ENCODE data around the gene RIPOR2.
A peak's percentile ranks its signal among the peaks of the same experiment; 100 is the strongest.
"Not testable (repeated sequence)": the region's sequence is repeated elsewhere in the genome, so short reads cannot be mapped to it uniquely, and the experiment has no call there.

Gene RIPOR2

GRCh38 chr6:24797596-24798216 is 138.1 kb downstream of the RIPOR2 start:
- DNase-seq = no peak

GRCh38 chr6:24796616-24797290 is 139.0 kb downstream of the RIPOR2 start:
- no peak for DNase-seq

- DNase-seq = no peak
These were observed 140.7 kb downstream of the RIPOR2 start for GRCh38 chr6:24795106-24795505.

DNA sequence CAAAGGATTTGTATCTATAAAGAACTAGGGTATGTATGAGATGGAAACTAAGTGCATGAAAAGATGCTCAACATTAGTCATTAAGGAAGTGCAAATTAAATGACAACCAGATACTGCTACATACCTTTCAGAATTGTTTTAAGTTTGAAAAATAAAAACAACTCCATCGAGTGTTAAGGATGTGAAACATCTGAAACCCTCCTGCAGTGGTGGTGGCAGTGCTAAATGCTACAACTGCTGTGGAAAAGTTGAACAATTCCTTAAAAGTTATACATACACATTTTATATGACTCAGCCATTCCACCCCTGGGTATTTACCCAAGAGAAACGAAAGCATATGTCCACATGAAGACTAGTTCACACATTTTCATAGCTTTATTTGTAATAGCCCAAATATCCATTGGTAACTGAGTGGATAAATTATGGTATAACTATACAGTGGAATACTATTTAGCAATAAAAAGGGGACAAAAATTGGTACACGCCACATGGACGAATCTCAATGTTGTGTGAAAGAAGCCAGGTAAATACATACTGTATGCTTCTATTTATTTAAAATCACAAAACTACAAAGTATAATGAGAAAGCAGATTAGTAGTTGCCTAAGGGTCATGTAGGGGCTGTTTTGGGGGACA is 147.6 kb downstream of the RIPOR2 start:
- DNase-seq = no peak

DNA sequence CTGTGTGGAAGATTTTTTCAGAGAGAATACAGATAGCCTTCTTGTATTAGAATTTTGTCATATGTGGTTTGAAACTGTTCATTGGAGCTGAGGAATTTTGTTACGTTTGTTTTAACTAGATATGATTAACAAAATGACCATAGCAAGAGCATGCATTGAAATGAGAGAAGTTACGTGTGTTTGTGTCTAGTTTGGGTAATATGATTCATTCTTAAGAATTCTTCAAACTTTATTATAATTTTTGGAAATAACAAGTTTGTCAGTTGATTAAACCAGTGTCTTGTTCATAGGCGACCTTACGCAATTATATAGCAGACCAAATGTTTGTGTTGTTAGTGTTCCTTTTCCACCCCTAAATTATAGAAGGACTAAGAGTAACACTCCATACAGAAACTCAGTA is 155.6 kb downstream of the RIPOR2 start:
- no peak for DNase-seq

- no peak for DNase-seq
These were observed 156.2 kb downstream of the RIPOR2 start for GRCh38 chr6:24779416-24780016.

DNA sequence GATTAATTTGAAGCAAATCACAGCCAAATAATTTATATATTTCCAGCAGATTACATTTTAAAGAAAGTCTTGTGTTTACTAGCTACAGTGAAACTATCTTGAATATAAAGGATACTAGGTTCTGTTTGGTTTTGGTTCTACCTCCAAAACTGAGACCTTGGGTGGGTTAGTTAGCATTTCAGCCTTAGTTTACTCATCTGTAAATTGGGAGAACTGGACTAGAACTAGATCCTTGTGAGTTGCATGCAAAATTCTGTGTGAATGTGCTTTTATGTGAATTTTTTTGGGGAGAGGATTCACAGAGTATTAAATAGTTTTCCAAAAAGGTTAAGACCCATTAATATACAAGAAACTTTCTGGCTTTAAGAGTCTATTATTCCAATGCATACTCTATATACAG is 156.9 kb downstream of the RIPOR2 start:
- DNase-seq = no peak

DNA sequence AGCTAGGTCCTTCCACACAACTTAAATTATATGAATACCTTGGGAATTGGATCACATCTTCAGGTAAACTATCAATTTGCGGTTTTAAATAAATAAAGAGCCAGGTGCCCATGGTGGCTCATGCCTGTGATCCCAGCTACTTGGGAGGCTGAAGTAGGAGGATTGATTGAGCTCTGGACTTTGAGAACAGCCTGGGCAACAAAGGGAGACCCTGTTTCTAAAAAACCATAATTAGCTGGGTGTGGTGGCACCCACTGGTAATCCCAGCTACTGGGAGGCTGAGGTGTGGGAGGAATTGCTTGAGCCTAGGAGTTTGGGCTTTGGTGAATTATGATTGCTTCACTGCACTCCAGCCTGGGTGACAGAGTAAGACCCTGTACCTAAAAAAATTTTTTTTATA is 157.6 kb downstream of the RIPOR2 start:
- no peak for DNase-seq

- no peak for DNase-seq
These were observed 158.5 kb downstream of the RIPOR2 start for GRCh38 chr6:24777227-24777626.

GRCh38 chr6:24775520-24776058 is 160.2 kb downstream of the RIPOR2 start:
- no peak for DNase-seq

- DNase-seq = peak; percentile 94
These were observed 160.9 kb downstream of the RIPOR2 start, which contains the start of gene GMNN for GRCh38 chr6:24774696-24775519. GMNN (plus strand) TSS chr6:24774937; CDS start chr6:24777247, 2,310 bp downstream.

GRCh38 chr6:24768361-24768760 is 167.4 kb downstream of the RIPOR2 start:
- DNase-seq = no peak

- DNase-seq = no peak
These were observed 168.9 kb downstream of the RIPOR2 start for GRCh38 chr6:24766680-24767462.

GRCh38 chr6:24765968-24766367 is 169.8 kb downstream of the RIPOR2 start:
- DNase-seq = not testable (repeated sequence)

DNA sequence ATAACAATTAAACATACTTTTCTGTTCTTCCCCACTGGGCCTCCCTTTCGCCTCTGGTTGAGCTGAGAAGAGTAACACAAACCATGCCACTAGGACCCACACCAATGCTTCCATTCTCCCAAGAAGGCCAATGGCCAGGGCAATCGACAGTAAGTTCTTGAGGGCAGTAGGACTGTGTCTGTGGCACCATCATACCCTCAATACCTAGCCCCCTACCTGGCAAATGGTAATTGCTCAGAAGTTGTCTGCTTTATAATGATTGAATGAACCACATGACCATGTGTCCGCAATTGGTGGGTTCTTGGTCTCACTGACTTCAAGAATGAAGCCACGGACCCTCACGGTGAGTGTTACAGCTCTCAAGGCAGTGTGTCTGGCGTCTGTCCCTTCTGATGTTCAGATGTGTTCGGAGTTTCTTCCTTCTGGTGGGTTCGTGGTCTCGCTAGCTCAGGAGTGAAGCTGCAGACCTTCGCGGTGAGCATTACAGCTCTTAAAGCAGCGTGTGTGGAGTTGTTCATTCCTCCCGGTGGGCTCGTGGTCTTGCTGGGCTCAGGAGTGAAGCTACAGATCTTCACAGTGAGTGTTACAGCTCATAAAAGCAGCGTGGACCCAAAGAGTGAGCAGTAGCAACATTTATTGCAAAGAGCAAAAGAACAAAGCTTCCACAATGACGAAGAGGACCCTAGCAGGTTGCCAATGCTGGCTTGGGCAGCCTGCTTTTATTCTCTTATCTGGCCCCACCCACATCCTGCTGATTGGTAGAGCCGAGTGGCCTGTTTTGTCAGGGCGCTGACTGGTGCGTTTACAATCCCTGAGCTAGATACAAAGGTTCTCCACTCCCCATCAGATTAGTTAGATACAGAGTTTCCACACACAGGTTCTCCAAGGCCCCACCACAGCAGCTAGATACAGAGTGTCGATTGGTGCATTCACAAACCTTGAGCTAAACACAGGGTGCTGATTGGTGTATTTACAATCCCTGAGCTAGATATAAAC is 170.6 kb downstream of the RIPOR2 start:
- DNase-seq = not testable (repeated sequence)

GRCh38 chr6:24763578-24763977 is 172.2 kb downstream of the RIPOR2 start:
- no peak for DNase-seq

GRCh38 chr6:24761851-24762250 is 173.9 kb downstream of the RIPOR2 start:
- DNase-seq = no peak

DNA sequence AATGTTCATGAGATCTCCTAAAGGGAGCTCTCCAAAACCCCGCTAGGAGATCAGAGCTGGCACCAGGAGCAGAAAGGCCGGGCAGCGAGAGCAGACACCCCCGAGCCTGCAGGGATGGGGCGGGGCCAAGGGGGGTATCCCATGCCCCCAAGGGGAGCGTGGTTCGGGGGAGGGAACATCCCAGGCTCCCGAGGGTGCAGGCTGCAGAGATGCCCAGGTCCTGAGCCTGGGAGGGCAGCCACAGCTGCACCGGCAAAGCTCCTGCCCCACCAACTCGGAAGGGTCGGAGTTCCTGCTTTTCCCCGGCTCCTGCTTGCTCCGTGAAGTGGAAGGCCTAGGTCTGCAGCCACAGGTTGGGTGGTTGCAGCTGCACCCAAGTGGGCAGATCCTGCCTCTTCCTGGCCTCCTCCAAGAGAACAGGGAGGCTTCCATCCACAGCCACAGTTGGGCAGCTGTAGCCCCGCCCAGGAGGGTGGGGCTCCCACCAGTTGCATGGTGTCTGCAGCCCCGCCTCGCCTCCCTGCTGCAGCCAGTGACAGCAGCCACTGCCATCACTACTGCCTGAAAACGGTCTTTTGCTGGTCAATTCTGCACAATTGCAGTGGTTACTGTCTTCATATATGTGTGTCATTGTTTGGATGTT is 174.4 kb downstream of the RIPOR2 start:
- DNase-seq = no peak

GRCh38 chr6:24760210-24760609 is 175.6 kb downstream of the RIPOR2 start:
- no peak for DNase-seq

- no peak for DNase-seq
These were observed 176.0 kb downstream of the RIPOR2 start for GRCh38 chr6:24759718-24760117.

All from NCI-H1436 (cell line).